Keratinocyte (primary cell): ENCODE results near the gene SUGCT.

Experiments used
- EZH2 ChIP-seq: IDR thresholded peaks from one replicate; pipeline ENCODE4 v1.6.1; 2012; ENCODE audit warnings: inconsistent platforms, mild to moderate bottlenecking, low read length, moderate library complexity
- TF ChIP-seq, protein P1 (sequence below), 3 experiments: IDR thresholded peaks in 1 of 3; conservative IDR thresholded peaks in 1 of 3; optimal IDR thresholded peaks in 1 of 3; 2 replicates in 2 of 3; 3 replicates in 1 of 3; pipeline versions ENCODE3 to v1.5.1; 2011; ENCODE audit warnings: low read length in 3 of 3, mild to moderate bottlenecking in 3 of 3, moderate library complexity in 2 of 3, control low read depth in 1 of 3, inconsistent platforms in 1 of 3; ENCODE audit not compliant: insufficient read depth in 2 of 3; ENCODE audit errors: extremely low read depth in 1 of 3

DNA sequence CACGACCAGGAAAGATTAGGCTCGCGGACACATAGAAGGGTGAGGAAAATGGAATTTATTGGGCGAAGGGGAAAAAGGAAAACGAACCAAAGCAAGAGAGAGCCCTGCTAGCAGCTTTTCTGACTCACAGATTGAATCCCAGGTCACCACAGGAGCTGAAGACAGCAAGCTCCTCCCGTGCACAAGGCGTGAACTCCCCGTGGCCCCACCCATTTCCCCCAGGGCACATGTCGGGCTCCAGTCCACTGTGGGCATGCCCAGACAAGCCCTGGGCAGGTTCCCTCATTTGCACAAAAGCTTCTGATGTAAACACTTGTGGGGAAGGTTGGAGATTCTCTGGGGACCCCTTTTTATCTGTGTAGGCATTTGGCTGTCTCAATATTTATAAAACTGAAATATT lies 582.4 kb downstream of the SUGCT start:
- TF ChIP-seq EZH2, result no peak
- TF ChIP-seq, protein P1, sequence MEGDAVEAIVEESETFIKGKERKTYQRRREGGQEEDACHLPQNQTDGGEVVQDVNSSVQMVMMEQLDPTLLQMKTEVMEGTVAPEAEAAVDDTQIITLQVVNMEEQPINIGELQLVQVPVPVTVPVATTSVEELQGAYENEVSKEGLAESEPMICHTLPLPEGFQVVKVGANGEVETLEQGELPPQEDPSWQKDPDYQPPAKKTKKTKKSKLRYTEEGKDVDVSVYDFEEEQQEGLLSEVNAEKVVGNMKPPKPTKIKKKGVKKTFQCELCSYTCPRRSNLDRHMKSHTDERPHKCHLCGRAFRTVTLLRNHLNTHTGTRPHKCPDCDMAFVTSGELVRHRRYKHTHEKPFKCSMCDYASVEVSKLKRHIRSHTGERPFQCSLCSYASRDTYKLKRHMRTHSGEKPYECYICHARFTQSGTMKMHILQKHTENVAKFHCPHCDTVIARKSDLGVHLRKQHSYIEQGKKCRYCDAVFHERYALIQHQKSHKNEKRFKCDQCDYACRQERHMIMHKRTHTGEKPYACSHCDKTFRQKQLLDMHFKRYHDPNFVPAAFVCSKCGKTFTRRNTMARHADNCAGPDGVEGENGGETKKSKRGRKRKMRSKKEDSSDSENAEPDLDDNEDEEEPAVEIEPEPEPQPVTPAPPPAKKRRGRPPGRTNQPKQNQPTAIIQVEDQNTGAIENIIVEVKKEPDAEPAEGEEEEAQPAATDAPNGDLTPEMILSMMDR (optimal IDR thresholded peaks at IDR 0.05 in 1 of 3, IDR thresholded peaks at IDR 0.05 in 1 of 3, conservative IDR thresholded peaks at IDR 0.05 in 1 of 3; ENCODE audit: extremely low read depth in 1 of 3, insufficient read depth in 2 of 3, low read length in 3 of 3), result no peak
